Measurements from ENCODE around the gene A2ML1. TPM values are rescaled to one million over a fixed set of nuclear protein-coding genes. Genes with fewer than 3 reads are reported as not detected.

A2ML1 gene
- total and polyA plus RNA-seq, 9 donors: 0.07 to 0.80 (median 0.23) TPM; not detected in 1

- no peaks in the 10 kb centered on the region for H3K36me3 ChIP-seq
- TF ChIP-seq EP300 (IDR thresholded peaks at IDR 0.05) (no peak), POLR2A (IDR thresholded peaks at IDR 0.05) (no peak)
- TF ChIP-seq, protein P1, sequence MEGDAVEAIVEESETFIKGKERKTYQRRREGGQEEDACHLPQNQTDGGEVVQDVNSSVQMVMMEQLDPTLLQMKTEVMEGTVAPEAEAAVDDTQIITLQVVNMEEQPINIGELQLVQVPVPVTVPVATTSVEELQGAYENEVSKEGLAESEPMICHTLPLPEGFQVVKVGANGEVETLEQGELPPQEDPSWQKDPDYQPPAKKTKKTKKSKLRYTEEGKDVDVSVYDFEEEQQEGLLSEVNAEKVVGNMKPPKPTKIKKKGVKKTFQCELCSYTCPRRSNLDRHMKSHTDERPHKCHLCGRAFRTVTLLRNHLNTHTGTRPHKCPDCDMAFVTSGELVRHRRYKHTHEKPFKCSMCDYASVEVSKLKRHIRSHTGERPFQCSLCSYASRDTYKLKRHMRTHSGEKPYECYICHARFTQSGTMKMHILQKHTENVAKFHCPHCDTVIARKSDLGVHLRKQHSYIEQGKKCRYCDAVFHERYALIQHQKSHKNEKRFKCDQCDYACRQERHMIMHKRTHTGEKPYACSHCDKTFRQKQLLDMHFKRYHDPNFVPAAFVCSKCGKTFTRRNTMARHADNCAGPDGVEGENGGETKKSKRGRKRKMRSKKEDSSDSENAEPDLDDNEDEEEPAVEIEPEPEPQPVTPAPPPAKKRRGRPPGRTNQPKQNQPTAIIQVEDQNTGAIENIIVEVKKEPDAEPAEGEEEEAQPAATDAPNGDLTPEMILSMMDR (IDR thresholded peaks at IDR 0.05): no peak
- no peaks in the 10 kb centered on the region for H3K4me1 ChIP-seq (ENCODE audit: insufficient read depth)
- WGBS, 3 donors: 87 to 94% (median 91%) methylated on average over 4 of the region's 4 CpGs
- no peak for DNase-seq
- H3K9me3 ChIP-seq: no peaks in the 10 kb centered on the region
- intact Hi-C loops (cut with DNase I): loop anchor here in 3 of 4 donors (10.0 kb wide), 2 partner anchors 143 to 153 kb away; no protein-coding TSS in a partner anchor
- no peak overlapping the region for H3K4me3 ChIP-seq
- H3K27ac ChIP-seq: no peak overlapping the region
- no peaks in the 10 kb centered on the region for H3K27me3 ChIP-seq
Observed at GRCh38 chr12:8827551-8828256, 5.3 kb downstream of the A2ML1 start.

GRCh38 chr12:8828257-8829124 is 6.1 kb downstream of the A2ML1 start:
- Histone ChIP-seq H3K27ac (no peak overlapping the region), H3K4me3 (no peak overlapping the region), H3K36me3 (no peaks in the 10 kb centered on the region), H3K9me3 (no peaks in the 10 kb centered on the region), H3K27me3 (no peaks in the 10 kb centered on the region), H3K4me1 (ENCODE audit: insufficient read depth) (no peaks in the 10 kb centered on the region)
- TF ChIP-seq POLR2A (IDR thresholded peaks at IDR 0.05): no peak
- TF ChIP-seq, protein P1 (IDR thresholded peaks at IDR 0.05): no peak
- TF ChIP-seq EP300 (IDR thresholded peaks at IDR 0.05): no peak
- 76 to 89% (median 78%) methylated on average over 8 to 9 of the region's 9 CpGs for WGBS, 3 donors
- intact Hi-C loops (cut with DNase I): loop anchor here in 3 of 4 donors (10.0 kb wide), 2 partner anchors 144 to 154 kb away; no protein-coding TSS in a partner anchor
- DNase-seq: no peak

GRCh38 chr12:8829125-8829518 is 6.7 kb downstream of the A2ML1 start:
- intact Hi-C loops (cut with DNase I): loop anchor here in 3 of 4 donors (10.0 kb wide), 2 partner anchors 144 to 154 kb away; no protein-coding TSS in a partner anchor
- DNase-seq: no peak
- no peak for TF ChIP-seq EP300 (IDR thresholded peaks at IDR 0.05)
- TF ChIP-seq, protein P1 (IDR thresholded peaks at IDR 0.05): no peak
- 70 to 73% (median 73%) methylated on average over 5 of the region's 5 CpGs for WGBS, 3 donors
- Histone ChIP-seq H3K27me3 (no peaks in the 10 kb centered on the region), H3K4me1 (ENCODE audit: insufficient read depth) (no peaks in the 10 kb centered on the region), H3K27ac (no peak overlapping the region), H3K36me3 (no peaks in the 10 kb centered on the region), H3K4me3 (no peak overlapping the region), H3K9me3 (no peaks in the 10 kb centered on the region)

GRCh38 chr12:8829621-8830020 is 7.2 kb downstream of the A2ML1 start:
- WGBS, 3 donors: 95 to 97% (median 95%) methylated on average over 7 of the region's 7 CpGs
- Histone ChIP-seq H3K9me3 (no peaks in the 10 kb centered on the region), H3K27ac (no peak overlapping the region), H3K4me1 (ENCODE audit: insufficient read depth) (no peaks in the 10 kb centered on the region), H3K4me3 (no peak overlapping the region), H3K36me3 (no peaks in the 10 kb centered on the region), H3K27me3 (no peaks in the 10 kb centered on the region)
- TF ChIP-seq POLR2A (IDR thresholded peaks at IDR 0.05) (no peak), EP300 (IDR thresholded peaks at IDR 0.05) (no peak)
- TF ChIP-seq, protein P1 (IDR thresholded peaks at IDR 0.05): no peak
- intact Hi-C loops (cut with DNase I): loop anchor here in 3 of 4 donors (10.0 kb wide), 2 partner anchors 145 to 155 kb away; no protein-coding TSS in a partner anchor
- no peak for DNase-seq
